Peyer's patch (tissue), 4 donors: ENCODE results near the gene PLEKHH1. TPM values are rescaled to one million over a fixed set of nuclear protein-coding genes. Genes with fewer than 3 reads are reported as not detected.

ENCODE experiments used
- DNase-seq, 3 donors: peaks; one replicate each; pipeline ENCODE4 v3.0.0-alpha.2; 2017 to 2019
- H3K27ac ChIP-seq, 4 donors: fragments of 200-600 bp; sonication (generic); one replicate each; pipeline ENCODE4 v1.5.1; 2016 to 2019
- H3K27me3 ChIP-seq, 2 donors: fragments of 200-600 bp; sonication (generic); one replicate each; pipeline ENCODE4 v1.5.1; 2019
- H3K36me3 ChIP-seq, 3 donors: fragments of 200-600 bp; sonication (generic); one replicate each; pipeline ENCODE4 v1.5.1; 2016 to 2019
- H3K4me1 ChIP-seq, 4 donors: fragments of 200-600 bp; sonication (generic); one replicate each; pipeline ENCODE4 v1.5.1; 2016 to 2019
- H3K4me3 ChIP-seq, 4 donors: fragments of 200-600 bp; sonication (generic); 1 replicate in 3 of 4; 2 replicates in 1 of 4; pipeline ENCODE4 v1.5.1; 2016 to 2019; ENCODE audit warnings: mild to moderate bottlenecking in 1 of 4
- H3K9me3 ChIP-seq, 4 donors: fragments of 200-600 bp; sonication (generic); one replicate each; pipeline ENCODE4 v1.5.1; 2016 to 2019; ENCODE audit warnings: mild to moderate bottlenecking in 1 of 4
- CTCF ChIP-seq, 6 experiments: fragments of 450-650 bp in 4 of 6; fragments of 200-600 bp in 2 of 6; sonication (generic) in 1 of 6; IDR thresholded peaks; one replicate each; pipeline ENCODE4 v1.5.1; 2017 to 2019; ENCODE audit warnings: antibody characterized with exemption in 6 of 6, mild to moderate bottlenecking in 3 of 6, moderate library complexity in 1 of 6
- POLR2A ChIP-seq, 2 donors: fragments of 450-650 bp; IDR thresholded peaks; one replicate each; pipeline ENCODE4 v1.5.1; 2017; ENCODE audit warnings: antibody characterized with exemption in 2 of 2, mild to moderate bottlenecking in 2 of 2, moderate library complexity in 2 of 2
- total RNA-seq, 4 donors: library from RNA; depleted of rRNA; stranded (reverse); fragments of >200 nt; gene quantifications; one replicate each; pipeline ENCODE4 v1.1.0, GENCODE V29; 2016

Gene PLEKHH1
- total RNA-seq, 4 donors from 2014 or later = 68.5 to 142 (median 92.0) TPM

- H3K9me3 ChIP-seq = no peaks in the 10 kb centered on the region
- no peak for TF ChIP-seq POLR2A (IDR thresholded peaks at IDR 0.05)
- TF ChIP-seq CTCF (IDR thresholded peaks at IDR 0.05) = peak in 1 of 6 experiments; percentile 1
- DNase-seq = peak in 1 of 3 donors; percentile 44
- H3K4me3 ChIP-seq = peak overlapping the region; percentile 83 to 100 (median 93)
- H3K27me3 ChIP-seq = no peaks in the 10 kb centered on the region
- no peaks in the 10 kb centered on the region for H3K36me3 ChIP-seq
- peak overlapping the region; percentile 65 to 94 (median 84) for H3K27ac ChIP-seq
- peaks cover 0 to 17% (median 9%) of the 10 kb centered on the region in 4 donors for H3K4me1 ChIP-seq
These were observed 17.6 kb upstream of the PLEKHH1 start for GRCh38 chr14:67515386-67516079.

- TF ChIP-seq POLR2A (IDR thresholded peaks at IDR 0.05) (no peak), CTCF (IDR thresholded peaks at IDR 0.05) (no peak)
- no peaks in the 10 kb centered on the region for H3K36me3 ChIP-seq
- no peak overlapping the region for H3K27ac ChIP-seq
- no peaks in the 10 kb centered on the region for H3K27me3 ChIP-seq
- no peaks in the 10 kb centered on the region for H3K9me3 ChIP-seq
- DNase-seq = no peak
- H3K4me3 ChIP-seq = no peak overlapping the region
- peaks cover 0 to 17% (median 9%) of the 10 kb centered on the region in 4 donors for H3K4me1 ChIP-seq
These were observed 16.4 kb upstream of the PLEKHH1 start for GRCh38 chr14:67516676-67517075.

- H3K4me3 ChIP-seq = no peak overlapping the region
These were observed 16.0 kb upstream of the PLEKHH1 start for GRCh38 chr14:67517083-67517482.

GRCh38 chr14:67519406-67519805 is 13.7 kb upstream of the PLEKHH1 start:
- no peak overlapping the region for H3K27ac ChIP-seq
- no peaks in the 10 kb centered on the region for H3K36me3 ChIP-seq
- no peaks in the 10 kb centered on the region for H3K9me3 ChIP-seq
- H3K4me3 ChIP-seq = no peak overlapping the region
- no peak for TF ChIP-seq POLR2A (IDR thresholded peaks at IDR 0.05)
- TF ChIP-seq CTCF (IDR thresholded peaks at IDR 0.05) = no peak
- DNase-seq = peak in 1 of 3 donors; percentile 7
- H3K27me3 ChIP-seq = no peaks in the 10 kb centered on the region
- H3K4me1 ChIP-seq = peaks cover 0 to 5% (median 4%) of the 10 kb centered on the region in 4 donors

More at GRCh38 chr14:67517083-67517482, 16.0 kb upstream of the PLEKHH1 start:
- H3K9me3 ChIP-seq = no peaks in the 10 kb centered on the region
- no peak for TF ChIP-seq POLR2A (IDR thresholded peaks at IDR 0.05)
- TF ChIP-seq CTCF (IDR thresholded peaks at IDR 0.05) = no peak
- no peaks in the 10 kb centered on the region for H3K36me3 ChIP-seq
- no peaks in the 10 kb centered on the region for H3K27me3 ChIP-seq
- no peak for DNase-seq
- H3K27ac ChIP-seq = no peak overlapping the region
- peaks cover 0 to 17% (median 9%) of the 10 kb centered on the region in 4 donors for H3K4me1 ChIP-seq

GRCh38 chr14:67520482-67520881 is 12.6 kb upstream of the PLEKHH1 start:
- H3K27ac ChIP-seq = no peak overlapping the region
- DNase-seq = no peak
- H3K9me3 ChIP-seq = no peaks in the 10 kb centered on the region
- TF ChIP-seq POLR2A (IDR thresholded peaks at IDR 0.05) = no peak
- TF ChIP-seq CTCF (IDR thresholded peaks at IDR 0.05) = no peak
- no peak overlapping the region for H3K4me3 ChIP-seq
- peaks cover 0 to 3% (median 2%) of the 10 kb centered on the region in 4 donors for H3K4me1 ChIP-seq
- H3K36me3 ChIP-seq = no peaks in the 10 kb centered on the region
- no peaks in the 10 kb centered on the region for H3K27me3 ChIP-seq
